ENCODE measurements around the gene SNTB2.

GRCh38 chr16:69188236-69188549 lies 1.2 kb downstream of the SNTB2 start:
- TF ChIP-seq CTCF (IDR thresholded peaks at IDR 0.05; ENCODE audit: extremely low read depth in 1 of 2, insufficient read depth in 1 of 2, low read depth in 1 of 2, low read length in 2 of 2) (no peak), MAX (IDR thresholded peaks at IDR 0.05; ENCODE audit: insufficient read depth, insufficient read length) (no peak), POLR2AphosphoS5 (IDR thresholded peaks at IDR 0.05; ENCODE audit: insufficient read depth, low read depth, low read length) (no peak), MYC (IDR thresholded peaks at IDR 0.05; ENCODE audit: low read depth, low read length) (no peak), POLR2A (IDR thresholded peaks at IDR 0.05; ENCODE audit: low read depth, low read length) (no peak)

Data from endothelial cell of umbilical vein (primary cell).